ENCODE data around the gene NMT1. TPM values are rescaled to one million over a fixed set of nuclear protein-coding genes. Genes with fewer than 3 reads are reported as not detected.

NMT1 gene
- total and polyA plus RNA-seq, 2 of the 13 experiments (the other 11 are each of a cell fraction or from before 2014, with no cell fraction given) = 75.7 to 142 TPM

DNA sequence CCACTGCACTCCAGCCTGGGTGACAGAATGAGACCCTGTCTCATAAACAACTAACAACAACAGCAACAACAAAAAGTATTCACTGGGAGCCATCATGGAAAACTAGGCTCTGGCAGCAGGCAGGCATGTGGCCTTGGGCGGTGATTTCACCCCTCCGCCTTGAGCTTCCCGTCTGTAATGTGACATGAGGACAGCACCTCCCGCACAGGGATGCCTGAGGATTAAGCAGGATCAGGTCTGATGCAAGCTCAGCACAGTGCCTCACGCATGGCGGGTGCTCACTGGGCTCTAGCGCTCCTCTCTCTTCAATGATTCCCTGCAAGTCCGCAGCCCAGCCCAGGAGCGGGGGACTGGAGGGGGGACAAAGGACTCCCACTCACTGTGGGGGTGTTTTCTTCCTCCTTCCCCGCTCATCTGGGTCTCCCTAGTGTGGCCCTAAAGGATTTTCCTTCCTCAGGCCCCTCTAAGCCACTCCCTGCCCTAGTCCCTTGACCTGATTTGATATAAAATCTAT lies 68.4 kb downstream of the NMT1 start (continued):
- TF ChIP-seq, protein P1, sequence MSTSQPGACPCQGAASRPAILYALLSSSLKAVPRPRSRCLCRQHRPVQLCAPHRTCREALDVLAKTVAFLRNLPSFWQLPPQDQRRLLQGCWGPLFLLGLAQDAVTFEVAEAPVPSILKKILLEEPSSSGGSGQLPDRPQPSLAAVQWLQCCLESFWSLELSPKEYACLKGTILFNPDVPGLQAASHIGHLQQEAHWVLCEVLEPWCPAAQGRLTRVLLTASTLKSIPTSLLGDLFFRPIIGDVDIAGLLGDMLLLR (CRISPR knock-in tag; IDR thresholded peaks at IDR 0.05) = peak; percentile 29; the same call in 1 of the 2 replicates
- TF ChIP-seq KMT2A (CRISPR knock-in tag; IDR thresholded peaks at IDR 0.05) (no peak), ZSCAN21 (CRISPR knock-in tag; IDR thresholded peaks at IDR 0.05; ENCODE audit: borderline replicate concordance) (peak; percentile 61; the same call in 1 of the 2 replicates), ZNF124 (CRISPR knock-in tag; IDR thresholded peaks at IDR 0.05) (no peak), ESRRA (CRISPR knock-in tag; IDR thresholded peaks at IDR 0.05; ENCODE audit: low read depth) (0 out of 2 replicates have a peak, but pooled peaks have one; percentile 32), ELF3 (CRISPR knock-in tag; IDR thresholded peaks at IDR 0.05) (peak; percentile 72; the same call in 1 of the 2 replicates), MYC (CRISPR knock-in tag; IDR thresholded peaks at IDR 0.05; ENCODE audit: borderline replicate concordance) (peak; percentile 79; the same call in 1 of the 2 replicates), BCL6 (CRISPR knock-in tag; IDR thresholded peaks at IDR 0.05) (peak; percentile 43; the same call in 1 of the 2 replicates), ZFP36L2 (CRISPR knock-in tag; IDR thresholded peaks at IDR 0.05) (no peak), TARDBP (CRISPR knock-in tag; IDR thresholded peaks at IDR 0.05) (no peak; the same call in 1 of the 2 replicates)
- TF ChIP-seq, protein P2, sequence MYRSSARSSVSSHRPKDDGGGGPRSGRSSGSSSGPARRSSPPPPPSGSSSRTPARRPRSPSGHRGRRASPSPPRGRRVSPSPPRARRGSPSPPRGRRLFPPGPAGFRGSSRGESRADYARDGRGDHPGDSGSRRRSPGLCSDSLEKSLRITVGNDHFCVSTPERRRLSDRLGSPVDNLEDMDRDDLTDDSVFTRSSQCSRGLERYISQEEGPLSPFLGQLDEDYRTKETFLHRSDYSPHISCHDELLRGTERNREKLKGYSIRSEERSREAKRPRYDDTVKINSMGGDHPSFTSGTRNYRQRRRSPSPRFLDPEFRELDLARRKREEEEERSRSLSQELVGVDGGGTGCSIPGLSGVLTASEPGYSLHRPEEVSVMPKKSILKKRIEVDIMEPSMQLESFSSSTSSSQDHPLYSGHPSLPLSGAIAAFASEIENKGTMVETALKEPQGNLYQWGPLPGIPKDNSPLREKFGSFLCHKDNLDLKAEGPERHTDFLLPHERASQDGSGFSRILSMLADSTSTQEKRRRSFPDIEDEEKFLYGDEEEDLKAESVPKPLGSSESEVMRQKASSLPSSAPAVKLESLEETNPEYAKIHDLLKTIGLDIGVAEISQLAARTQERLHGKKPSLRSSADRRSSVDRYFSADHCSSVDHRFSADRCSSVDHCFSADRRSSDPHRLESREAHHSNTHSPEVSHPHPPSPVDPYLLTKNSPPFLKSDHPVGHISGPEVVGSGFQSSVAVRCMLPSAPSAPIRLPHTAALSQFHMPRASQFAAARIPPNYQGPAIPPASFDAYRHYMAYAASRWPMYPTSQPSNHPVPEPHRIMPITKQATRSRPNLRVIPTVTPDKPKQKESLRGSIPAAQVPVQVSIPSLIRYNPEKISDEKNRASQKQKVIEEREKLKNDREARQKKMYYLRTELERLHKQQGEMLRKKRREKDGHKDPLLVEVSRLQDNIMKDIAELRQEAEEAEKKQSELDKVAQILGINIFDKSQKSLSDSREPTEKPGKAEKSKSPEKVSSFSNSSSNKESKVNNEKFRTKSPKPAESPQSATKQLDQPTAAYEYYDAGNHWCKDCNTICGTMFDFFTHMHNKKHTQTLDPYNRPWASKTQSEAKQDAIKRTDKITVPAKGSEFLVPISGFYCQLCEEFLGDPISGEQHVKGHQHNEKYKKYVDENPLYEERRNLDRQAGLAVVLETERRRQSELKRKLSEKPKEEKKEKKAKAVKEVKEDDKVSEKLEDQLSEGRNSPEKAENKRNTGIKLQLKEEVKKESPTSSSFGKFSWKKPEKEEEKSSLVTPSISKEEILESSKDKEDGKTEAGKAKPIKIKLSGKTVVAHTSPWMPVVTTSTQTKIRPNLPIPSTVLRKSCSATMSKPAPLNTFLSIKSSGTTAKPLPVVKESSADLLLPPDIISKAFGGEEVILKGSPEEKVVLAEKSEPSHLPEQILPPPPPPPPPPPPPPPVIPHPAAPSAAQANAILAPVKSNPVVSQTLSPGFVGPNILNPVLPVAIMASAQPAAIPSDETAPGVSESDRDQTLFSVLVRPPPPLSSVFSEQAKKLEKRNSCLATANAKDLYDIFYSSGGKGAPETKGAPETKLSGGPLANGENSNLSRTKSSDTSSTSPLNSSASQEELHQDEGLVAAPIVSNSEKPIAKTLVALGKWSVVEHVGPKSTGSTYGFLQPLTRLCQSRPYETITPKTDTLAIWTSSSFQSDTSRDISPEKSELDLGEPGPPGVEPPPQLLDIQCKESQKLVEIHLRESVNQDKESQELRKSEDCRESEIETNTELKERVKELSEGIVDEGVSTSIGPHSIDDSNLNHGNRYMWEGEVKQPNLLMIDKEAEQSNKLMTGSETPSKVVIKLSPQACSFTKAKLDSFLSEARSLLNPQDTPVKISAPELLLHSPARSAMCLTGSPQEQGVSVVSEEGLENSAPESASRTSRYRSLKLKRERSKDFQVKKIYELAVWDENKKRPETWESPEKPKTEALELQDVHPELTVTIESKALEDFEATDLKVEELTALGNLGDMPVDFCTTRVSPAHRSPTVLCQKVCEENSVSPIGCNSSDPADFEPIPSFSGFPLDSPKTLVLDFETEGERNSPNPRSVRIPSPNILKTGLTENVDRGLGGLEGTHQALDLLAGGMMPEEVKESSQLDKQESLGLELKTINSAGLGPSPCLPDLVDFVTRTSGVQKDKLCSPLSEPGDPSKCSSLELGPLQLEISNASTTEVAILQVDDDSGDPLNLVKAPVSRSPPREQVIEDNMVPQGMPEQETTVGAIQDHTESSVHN (CRISPR knock-in tag; IDR thresholded peaks at IDR 0.05) = peak; percentile 50; the same call in 1 of the 2 replicates
- TF ChIP-seq, protein P3, sequence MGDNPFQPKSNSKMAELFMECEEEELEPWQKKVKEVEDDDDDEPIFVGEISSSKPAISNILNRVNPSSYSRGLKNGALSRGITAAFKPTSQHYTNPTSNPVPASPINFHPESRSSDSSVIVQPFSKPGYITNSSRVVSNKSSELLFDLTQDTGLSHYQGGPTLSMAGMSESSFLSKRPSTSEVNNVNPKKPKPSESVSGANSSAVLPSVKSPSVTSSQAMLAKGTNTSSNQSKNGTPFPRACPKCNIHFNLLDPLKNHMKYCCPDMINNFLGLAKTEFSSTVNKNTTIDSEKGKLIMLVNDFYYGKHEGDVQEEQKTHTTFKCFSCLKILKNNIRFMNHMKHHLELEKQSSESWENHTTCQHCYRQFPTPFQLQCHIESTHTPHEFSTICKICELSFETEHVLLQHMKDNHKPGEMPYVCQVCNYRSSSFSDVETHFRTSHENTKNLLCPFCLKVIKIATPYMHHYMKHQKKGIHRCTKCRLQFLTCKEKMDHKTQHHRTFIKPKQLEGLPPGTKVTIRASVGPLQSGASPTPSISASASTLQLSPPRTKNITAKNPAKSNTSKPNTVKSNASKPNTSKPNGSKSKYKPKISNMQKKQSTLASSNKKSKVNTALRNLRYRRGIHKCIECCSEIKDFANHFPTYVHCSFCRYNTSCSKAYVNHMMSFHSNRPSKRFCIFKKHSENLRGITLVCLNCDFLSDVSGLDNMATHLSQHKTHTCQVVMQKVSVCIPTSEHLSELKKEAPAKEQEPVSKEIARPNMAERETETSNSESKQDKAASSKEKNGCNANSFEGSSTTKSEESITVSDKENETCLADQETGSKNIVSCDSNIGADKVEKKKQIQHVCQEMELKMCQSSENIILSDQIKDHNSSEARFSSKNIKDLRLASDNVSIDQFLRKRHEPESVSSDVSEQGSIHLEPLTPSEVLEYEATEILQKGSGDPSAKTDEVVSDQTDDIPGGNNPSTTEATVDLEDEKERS (CRISPR knock-in tag; IDR thresholded peaks at IDR 0.05) = peak; percentile 64; the same call in 1 of the 2 replicates
- TF ChIP-seq, protein P4, sequence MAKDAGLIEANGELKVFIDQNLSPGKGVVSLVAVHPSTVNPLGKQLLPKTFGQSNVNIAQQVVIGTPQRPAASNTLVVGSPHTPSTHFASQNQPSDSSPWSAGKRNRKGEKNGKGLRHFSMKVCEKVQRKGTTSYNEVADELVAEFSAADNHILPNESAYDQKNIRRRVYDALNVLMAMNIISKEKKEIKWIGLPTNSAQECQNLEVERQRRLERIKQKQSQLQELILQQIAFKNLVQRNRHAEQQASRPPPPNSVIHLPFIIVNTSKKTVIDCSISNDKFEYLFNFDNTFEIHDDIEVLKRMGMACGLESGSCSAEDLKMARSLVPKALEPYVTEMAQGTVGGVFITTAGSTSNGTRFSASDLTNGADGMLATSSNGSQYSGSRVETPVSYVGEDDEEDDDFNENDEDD (CRISPR knock-in tag; IDR thresholded peaks at IDR 0.05; ENCODE audit: borderline replicate concordance) = peak; percentile 70; the same call in 1 of the 2 replicates
- TF ChIP-seq, protein P5, sequence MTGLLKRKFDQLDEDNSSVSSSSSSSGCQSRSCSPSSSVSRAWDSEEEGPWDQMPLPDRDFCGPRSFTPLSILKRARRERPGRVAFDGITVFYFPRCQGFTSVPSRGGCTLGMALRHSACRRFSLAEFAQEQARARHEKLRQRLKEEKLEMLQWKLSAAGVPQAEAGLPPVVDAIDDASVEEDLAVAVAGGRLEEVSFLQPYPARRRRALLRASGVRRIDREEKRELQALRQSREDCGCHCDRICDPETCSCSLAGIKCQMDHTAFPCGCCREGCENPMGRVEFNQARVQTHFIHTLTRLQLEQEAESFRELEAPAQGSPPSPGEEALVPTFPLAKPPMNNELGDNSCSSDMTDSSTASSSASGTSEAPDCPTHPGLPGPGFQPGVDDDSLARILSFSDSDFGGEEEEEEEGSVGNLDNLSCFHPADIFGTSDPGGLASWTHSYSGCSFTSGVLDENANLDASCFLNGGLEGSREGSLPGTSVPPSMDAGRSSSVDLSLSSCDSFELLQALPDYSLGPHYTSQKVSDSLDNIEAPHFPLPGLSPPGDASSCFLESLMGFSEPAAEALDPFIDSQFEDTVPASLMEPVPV (CRISPR knock-in tag; IDR thresholded peaks at IDR 0.05) = no peak

Measured in HepG2 (cell line).